Measurements from ENCODE around the gene CHST8.
A peak's percentile ranks its signal among the peaks of the same experiment; 100 is the strongest.

The CHST8 gene

GRCh38 chr19:33769208-33769607 lies 147.5 kb downstream of the CHST8 start:
- DNase-seq (ENCODE audit: low spot score): no peak

DNA sequence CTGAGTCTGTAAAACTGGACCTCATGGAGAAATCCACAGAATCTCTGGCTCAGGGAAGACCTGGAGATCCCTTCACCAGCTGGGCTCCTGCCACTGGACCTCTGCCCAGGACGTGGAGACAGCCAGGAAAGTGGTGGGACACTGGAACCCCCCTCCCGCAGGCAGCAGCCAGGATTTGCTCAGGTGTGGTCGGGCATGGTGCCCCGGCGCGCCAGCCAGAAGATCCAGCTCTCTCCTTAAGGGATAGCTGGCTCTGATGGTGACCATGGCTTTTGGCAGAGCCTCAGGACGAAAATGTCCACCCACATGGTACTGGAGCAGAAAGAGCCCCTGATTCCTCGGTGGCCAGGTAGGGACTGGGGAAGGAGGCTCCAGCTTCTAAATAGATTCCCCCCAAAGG lies 148.4 kb downstream of the CHST8 start:
- DNase-seq (ENCODE audit: low spot score): no peak

- peak; percentile 60 for DNase-seq (ENCODE audit: low spot score)
Measured at GRCh38 chr19:33771384-33772101, 149.8 kb downstream of the CHST8 start.

- no peak for DNase-seq (ENCODE audit: low spot score)
Measured at GRCh38 chr19:33772102-33772857, 150.5 kb downstream of the CHST8 start.

DNA sequence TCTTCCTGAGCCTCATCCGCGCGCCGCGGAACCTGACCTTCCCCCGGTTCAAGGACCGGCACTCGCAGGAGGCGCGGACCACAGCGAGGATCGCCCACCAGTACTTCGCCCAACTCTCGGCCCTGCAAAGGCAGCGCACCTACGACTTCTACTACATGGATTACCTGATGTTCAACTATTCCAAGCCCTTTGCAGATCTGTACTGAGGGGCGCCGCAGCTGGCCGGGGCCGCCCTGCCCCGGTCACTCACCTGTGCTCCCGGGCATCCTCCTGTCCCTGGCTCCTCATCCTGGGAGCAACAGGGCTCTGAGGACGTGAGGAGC lies 151.1 kb downstream of the CHST8 start:
- no peak for DNase-seq (ENCODE audit: low spot score)

DNA sequence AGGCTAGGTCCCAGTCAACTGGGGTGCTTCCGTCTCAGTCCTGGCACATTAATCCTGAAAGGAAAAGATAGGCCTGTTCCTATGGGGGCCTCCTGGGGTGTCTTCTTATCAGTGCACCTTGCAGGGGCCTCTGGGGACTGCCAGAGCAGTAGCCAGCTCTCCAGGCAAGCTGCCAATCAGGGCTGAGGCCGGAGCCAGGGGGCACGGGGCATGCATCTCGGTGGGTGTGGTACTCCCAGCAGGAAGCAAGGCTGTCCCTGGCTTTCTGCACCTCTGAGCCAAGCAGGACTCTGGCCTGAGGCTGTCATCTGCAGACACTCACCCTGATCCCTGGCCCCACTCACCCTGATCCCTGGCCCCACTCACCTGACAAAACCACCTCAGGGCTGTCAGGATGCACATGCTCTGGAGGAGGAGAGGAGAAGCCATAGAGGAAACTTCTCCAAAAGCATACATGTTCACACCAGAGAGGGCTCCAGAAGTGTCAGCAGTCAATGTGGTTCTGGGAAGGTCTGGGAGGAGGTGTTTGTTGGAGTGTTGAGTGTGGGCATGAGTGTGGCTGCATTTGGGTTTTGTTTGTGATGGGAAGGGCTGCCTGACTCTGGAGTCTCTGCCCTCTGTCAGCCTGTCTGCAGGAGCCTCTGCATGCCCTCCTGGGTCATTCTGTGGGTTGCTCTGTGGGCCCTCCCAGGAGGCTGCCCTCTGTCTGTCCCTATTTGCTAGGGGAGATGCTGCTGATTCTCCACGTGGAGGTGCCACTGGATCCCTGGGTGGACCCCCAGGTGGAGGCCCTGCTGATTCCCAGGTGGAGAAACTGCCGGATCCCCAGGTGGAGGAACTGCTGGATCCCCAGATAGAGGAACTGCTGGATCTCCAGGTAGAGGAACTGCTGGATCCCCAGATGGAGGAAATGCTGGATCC lies 152.2 kb downstream of the CHST8 start:
- DNase-seq (ENCODE audit: low spot score): no peak

DNA sequence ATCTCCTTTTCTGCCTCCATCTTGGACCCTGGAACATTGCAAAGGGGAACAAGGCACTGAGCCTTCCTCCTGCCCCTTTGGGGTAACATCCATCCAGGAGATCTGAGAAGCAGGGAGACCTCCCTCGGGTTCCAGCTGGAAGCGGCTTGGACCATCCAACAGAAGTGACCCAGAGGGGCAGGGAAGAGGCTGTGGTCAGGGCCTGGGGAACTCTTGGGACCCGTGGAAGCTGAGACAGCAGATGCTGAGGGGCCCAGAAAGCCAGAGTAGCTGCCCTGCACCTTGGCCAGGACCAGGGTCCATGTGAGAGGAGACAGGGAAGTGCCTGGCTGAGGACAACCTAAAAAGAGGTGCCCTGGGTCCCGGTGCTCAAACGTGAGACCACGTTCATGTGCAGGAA lies 153.0 kb downstream of the CHST8 start:
- no peak for DNase-seq (ENCODE audit: low spot score)

DNA sequence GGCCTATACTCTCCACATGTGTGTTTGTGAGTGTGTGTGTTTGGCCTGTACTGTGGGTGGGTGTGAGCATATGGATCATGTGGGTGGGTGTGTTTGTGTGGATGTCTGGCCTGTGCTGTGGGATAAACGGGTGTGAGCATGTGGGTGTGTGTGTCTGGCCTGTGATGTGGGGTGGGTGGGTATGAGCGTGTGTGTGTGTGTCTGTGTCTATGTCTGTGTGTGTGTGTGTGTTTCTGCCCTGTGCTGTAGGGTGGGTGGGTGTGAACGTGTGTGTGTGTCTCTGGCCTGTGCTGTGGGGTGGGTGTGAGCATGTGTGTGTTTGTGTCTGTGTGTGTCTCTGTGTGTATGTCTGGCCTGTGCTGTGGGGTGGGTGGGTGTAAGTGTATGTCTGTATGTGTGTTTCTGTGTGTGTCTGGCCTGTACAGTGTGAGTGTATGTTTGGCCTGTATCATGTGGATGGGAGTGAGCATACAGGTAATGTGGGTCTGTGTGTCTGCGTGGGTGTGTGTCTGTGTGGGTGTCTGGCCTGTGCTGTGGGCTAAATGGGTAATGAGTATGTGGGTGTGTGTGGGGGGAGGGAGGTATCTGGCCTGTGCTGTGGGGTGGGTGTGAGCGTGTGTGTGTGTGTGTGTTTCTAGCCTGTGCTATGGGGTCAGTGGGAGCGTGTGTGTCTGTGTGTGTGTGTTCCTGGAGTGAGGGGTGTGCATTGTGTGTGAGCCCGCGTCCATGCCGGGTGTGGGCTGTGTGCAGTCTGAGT lies 154.2 kb downstream of the CHST8 start:
- DNase-seq (ENCODE audit: low spot score): no peak

- no peak for DNase-seq (ENCODE audit: low spot score)
Measured at GRCh38 chr19:33777351-33777750, 155.6 kb downstream of the CHST8 start.

- DNase-seq (ENCODE audit: low spot score): no peak
Measured at GRCh38 chr19:33777753-33778088, 156.0 kb downstream of the CHST8 start.

GRCh38 chr19:33778089-33778791 lies 156.5 kb downstream of the CHST8 start:
- DNase-seq (ENCODE audit: low spot score): peak; percentile 80

GRCh38 chr19:33779849-33780248 lies 158.1 kb downstream of the CHST8 start:
- DNase-seq (ENCODE audit: low spot score): no peak

DNA sequence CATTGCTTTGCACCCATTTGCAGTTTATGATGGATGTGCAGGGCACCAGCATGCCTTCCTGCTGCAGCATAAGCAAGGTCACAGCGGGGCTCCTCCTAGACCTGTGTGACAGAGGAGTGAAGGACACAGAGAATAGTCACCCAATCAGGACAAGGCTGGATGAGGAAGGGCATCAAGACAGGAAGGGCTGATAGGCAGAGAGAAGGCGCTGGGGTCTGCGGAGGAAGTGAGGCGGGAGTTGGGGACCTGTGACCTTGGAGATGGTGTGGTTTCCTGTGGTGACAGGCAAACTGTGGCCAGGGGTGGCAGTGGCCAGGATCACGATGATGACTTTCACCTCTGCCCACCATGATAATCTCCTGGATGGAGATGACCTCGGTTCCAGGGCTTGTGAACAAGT lies 158.5 kb downstream of the CHST8 start:
- DNase-seq (ENCODE audit: low spot score): no peak

- DNase-seq (ENCODE audit: low spot score): no peak
Measured at GRCh38 chr19:33780746-33781145, 159.0 kb downstream of the CHST8 start.

GRCh38 chr19:33781415-33781935 lies 159.7 kb downstream of the CHST8 start:
- no peak for DNase-seq (ENCODE audit: low spot score)

DNA sequence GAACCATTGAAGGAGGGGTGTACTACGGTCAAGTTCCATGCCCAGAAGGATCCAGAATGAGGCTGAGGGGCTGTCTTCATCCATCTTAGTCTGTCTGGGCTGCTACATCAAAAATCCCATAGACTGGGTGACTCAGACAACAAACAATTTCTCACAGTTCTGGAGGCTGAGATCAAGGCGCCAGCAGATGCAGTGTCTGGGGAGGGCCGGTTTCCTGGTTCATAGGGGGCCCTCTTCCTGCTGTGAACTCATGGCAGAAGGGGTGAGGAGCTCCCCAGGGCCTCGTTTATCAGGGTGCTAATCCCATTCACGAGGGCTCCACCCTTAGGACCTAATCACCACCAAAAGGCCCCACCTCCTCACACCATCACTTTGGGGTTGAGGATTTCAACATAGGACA lies 160.2 kb downstream of the CHST8 start:
- DNase-seq (ENCODE audit: low spot score): no peak

GRCh38 chr19:33784432-33784831 lies 162.7 kb downstream of the CHST8 start:
- DNase-seq (ENCODE audit: low spot score): no peak

DNA sequence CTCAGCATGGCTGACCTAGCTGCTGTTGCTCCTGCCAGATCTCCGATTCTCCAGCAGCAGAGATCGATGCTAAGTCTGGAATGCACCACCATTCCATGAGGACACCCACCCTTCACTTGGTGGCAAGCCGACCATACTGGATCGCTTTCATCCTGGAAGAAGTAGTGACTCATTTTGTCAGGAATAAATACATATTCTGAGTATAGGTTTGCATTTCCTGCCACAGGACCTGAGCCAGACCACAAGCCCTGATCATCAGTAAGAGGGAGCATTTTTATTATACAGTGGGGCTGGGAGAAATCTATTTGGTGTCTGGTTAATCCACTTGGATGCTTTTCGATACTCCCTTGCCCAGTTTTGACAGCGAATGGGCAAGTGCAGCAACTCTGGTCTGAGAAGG lies 164.0 kb downstream of the CHST8 start:
- DNase-seq (ENCODE audit: low spot score): no peak

DNA sequence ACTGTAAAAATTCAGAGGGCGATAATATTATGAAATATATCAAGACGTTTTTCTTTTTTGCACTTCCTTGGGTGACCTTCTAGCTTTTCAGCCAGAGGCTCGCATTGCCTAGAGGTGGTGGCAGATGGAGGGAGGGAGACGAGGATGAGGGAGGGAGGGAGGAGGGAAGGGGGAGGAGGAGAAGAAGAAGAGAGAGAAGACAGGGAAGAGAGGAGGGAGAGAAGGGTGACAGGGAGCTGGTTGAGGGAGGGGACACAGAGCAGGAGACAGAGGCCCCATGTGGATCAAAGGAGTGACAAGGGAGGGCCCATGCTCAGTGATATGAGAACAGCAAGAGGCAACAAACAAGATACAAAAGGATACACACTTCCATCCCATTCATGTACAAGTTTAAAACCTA lies 166.9 kb downstream of the CHST8 start:
- no peak for DNase-seq (ENCODE audit: low spot score)

- DNase-seq (ENCODE audit: low spot score): no peak
Measured at GRCh38 chr19:33789344-33789743, 167.6 kb downstream of the CHST8 start.

GRCh38 chr19:33794683-33795369 lies 173.1 kb downstream of the CHST8 start:
- no peak for DNase-seq (ENCODE audit: low spot score)
